Measurements from ENCODE around the gene MTERF4.

MTERF4 gene

GRCh38 chr2:241050624-241051577 lies 51.2 kb downstream of the MTERF4 start:
- ATAC-seq: no peak
- TF ChIP-seq CREB5 (CRISPR knock-in tag; IDR thresholded peaks at IDR 0.05; ENCODE audit: low read depth): no peak

- no peak for ATAC-seq
- TF ChIP-seq ZNF8 (CRISPR knock-in tag; IDR thresholded peaks at IDR 0.05) (no peak), ESRRG (CRISPR knock-in tag; IDR thresholded peaks at IDR 0.05) (no peak), CREB5 (CRISPR knock-in tag; IDR thresholded peaks at IDR 0.05; ENCODE audit: low read depth) (no peak)
Observed at GRCh38 chr2:241049739-241050623, 52.1 kb downstream of the MTERF4 start.

GRCh38 chr2:241048949-241049343 lies 53.1 kb downstream of the MTERF4 start:
- ATAC-seq: no peak

More at GRCh38 chr2:241048949-241049343, 53.1 kb downstream of the MTERF4 start:
- TF ChIP-seq CREB5 (CRISPR knock-in tag; IDR thresholded peaks at IDR 0.05; ENCODE audit: low read depth) (no peak), GLIS3 (CRISPR knock-in tag; IDR thresholded peaks at IDR 0.05) (no peak), OSR1 (CRISPR knock-in tag; IDR thresholded peaks at IDR 0.05) (no peak), ZNF8 (CRISPR knock-in tag; IDR thresholded peaks at IDR 0.05) (no peak), ESRRG (CRISPR knock-in tag; IDR thresholded peaks at IDR 0.05) (no peak), BACH2 (CRISPR knock-in tag; IDR thresholded peaks at IDR 0.05; ENCODE audit: borderline replicate concordance) (no peak), ARNTL (CRISPR knock-in tag; IDR thresholded peaks at IDR 0.05; ENCODE audit: borderline replicate concordance, low read depth) (no peak), ZNF565 (CRISPR knock-in tag; conservative IDR thresholded peaks at IDR 0.05; ENCODE audit: low read depth) (no peak), CSRNP3 (CRISPR knock-in tag; IDR thresholded peaks at IDR 0.05) (no peak), TCF4 (CRISPR knock-in tag; IDR thresholded peaks at IDR 0.05; ENCODE audit: borderline replicate concordance) (no peak), ZFP3 (CRISPR knock-in tag; IDR thresholded peaks at IDR 0.05) (no peak), SNAI2 (CRISPR knock-in tag; IDR thresholded peaks at IDR 0.05) (no peak), RARB (CRISPR knock-in tag; IDR thresholded peaks at IDR 0.05) (no peak), PATZ1 (CRISPR knock-in tag; IDR thresholded peaks at IDR 0.05; ENCODE audit: borderline replicate concordance) (no peak), TSHZ2 (CRISPR knock-in tag; IDR thresholded peaks at IDR 0.05) (no peak), ZNF70 (CRISPR knock-in tag; IDR thresholded peaks at IDR 0.05) (no peak), ZC3H10 (CRISPR knock-in tag; IDR thresholded peaks at IDR 0.05) (no peak)
